Transverse colon (tissue), 4 donors: ENCODE measurements around the gene MON2.

Experiments
- EP300 ChIP-seq: sonication (generic); formaldehyde crosslinking; IDR thresholded peaks from one replicate; pipeline ENCODE4 v1.6.1; 2017; ENCODE audit warnings: antibody characterized with exemption, low read depth
- POLR2A ChIP-seq: fragments of 450-650 bp; IDR thresholded peaks from one replicate; pipeline ENCODE4 v1.6.1; 2016; ENCODE audit warnings: antibody characterized with exemption, mild to moderate bottlenecking, moderate library complexity
- POLR2AphosphoS5 ChIP-seq, 3 donors: sonication (generic); formaldehyde crosslinking; IDR thresholded peaks; one replicate each; pipeline ENCODE4 v1.6.1; 2016; ENCODE audit warnings: antibody characterized with exemption in 3 of 3
- TF ChIP-seq, protein P1 (sequence below), 5 experiments: fragments of 200-600 bp in 3 of 5; fragments of 450-650 bp in 2 of 5; sonication (generic) in 3 of 5; IDR thresholded peaks; 1 replicate in 2 of 5; 2 replicates in 3 of 5; pipeline ENCODE4 v1.5.1; 2016 to 2017; ENCODE audit warnings: antibody characterized with exemption in 5 of 5, inconsistent platforms in 3 of 5, mild to moderate bottlenecking in 2 of 5, moderate library complexity in 1 of 5

DNA sequence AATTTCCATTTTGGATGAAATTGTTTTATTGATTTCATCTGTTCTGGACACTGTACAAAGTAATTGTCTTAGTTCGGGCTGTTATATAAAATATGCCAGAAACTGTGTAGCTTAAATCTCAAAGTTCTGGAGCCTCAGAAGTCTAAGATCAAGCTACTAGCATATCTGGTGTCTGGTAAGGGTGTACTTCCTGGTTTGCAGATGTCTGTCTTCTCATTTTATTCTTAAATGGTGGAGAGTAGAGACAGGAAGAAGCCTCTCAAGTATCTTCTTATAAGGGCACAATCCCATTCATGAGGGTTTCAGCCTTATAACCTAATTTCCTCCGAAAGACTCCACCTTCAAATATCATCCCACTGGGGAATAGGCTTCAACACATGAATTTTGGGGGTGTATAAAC, 51.3 kb downstream of the MON2 start:
- TF ChIP-seq, protein P1, sequence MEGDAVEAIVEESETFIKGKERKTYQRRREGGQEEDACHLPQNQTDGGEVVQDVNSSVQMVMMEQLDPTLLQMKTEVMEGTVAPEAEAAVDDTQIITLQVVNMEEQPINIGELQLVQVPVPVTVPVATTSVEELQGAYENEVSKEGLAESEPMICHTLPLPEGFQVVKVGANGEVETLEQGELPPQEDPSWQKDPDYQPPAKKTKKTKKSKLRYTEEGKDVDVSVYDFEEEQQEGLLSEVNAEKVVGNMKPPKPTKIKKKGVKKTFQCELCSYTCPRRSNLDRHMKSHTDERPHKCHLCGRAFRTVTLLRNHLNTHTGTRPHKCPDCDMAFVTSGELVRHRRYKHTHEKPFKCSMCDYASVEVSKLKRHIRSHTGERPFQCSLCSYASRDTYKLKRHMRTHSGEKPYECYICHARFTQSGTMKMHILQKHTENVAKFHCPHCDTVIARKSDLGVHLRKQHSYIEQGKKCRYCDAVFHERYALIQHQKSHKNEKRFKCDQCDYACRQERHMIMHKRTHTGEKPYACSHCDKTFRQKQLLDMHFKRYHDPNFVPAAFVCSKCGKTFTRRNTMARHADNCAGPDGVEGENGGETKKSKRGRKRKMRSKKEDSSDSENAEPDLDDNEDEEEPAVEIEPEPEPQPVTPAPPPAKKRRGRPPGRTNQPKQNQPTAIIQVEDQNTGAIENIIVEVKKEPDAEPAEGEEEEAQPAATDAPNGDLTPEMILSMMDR (IDR thresholded peaks at IDR 0.05), result no peak
- no peak for TF ChIP-seq POLR2AphosphoS5 (IDR thresholded peaks at IDR 0.05)
- TF ChIP-seq EP300, result no peak
- no peak for TF ChIP-seq POLR2A
